ENCODE data around the gene ZDHHC3.
"Not testable (repeated sequence)": the region's sequence is repeated elsewhere in the genome, so short reads cannot be mapped to it uniquely, and the experiment has no call there.

Gene ZDHHC3

GRCh38 chr3:44963571-44964325 lies 12.2 kb downstream of the ZDHHC3 start:
- DNase-seq = no peak

GRCh38 chr3:44962621-44963393 lies 13.2 kb downstream of the ZDHHC3 start:
- DNase-seq = no peak

- no peak for DNase-seq
These were observed 14.1 kb downstream of the ZDHHC3 start for GRCh38 chr3:44961888-44962287.

- DNase-seq = no peak
These were observed 15.5 kb downstream of the ZDHHC3 start for GRCh38 chr3:44960387-44961026.

GRCh38 chr3:44958386-44958785 lies 17.6 kb downstream of the ZDHHC3 start:
- DNase-seq = no peak

- no peak for DNase-seq
These were observed 18.0 kb downstream of the ZDHHC3 start for GRCh38 chr3:44957986-44958385.

- DNase-seq = no peak
These were observed 20.1 kb downstream of the ZDHHC3 start for GRCh38 chr3:44955917-44956316.

- DNase-seq = no peak
These were observed 21.0 kb downstream of the ZDHHC3 start for GRCh38 chr3:44954962-44955361.

GRCh38 chr3:44954304-44954703 lies 21.7 kb downstream of the ZDHHC3 start:
- no peak for DNase-seq

GRCh38 chr3:44952689-44953088 lies 23.3 kb downstream of the ZDHHC3 start:
- no peak for DNase-seq

GRCh38 chr3:44950275-44950734 lies 25.7 kb downstream of the ZDHHC3 start:
- DNase-seq = no peak

- not testable (repeated sequence) for DNase-seq
These were observed 26.2 kb downstream of the ZDHHC3 start for GRCh38 chr3:44949770-44950169.

GRCh38 chr3:44948239-44948638 lies 27.7 kb downstream of the ZDHHC3 start:
- DNase-seq = no peak

- no peak for DNase-seq
These were observed 33.6 kb downstream of the ZDHHC3 start for GRCh38 chr3:44942202-44942921.

- no peak for DNase-seq
These were observed 36.4 kb downstream of the ZDHHC3 start for GRCh38 chr3:44939581-44940036.

- no peak for DNase-seq
These were observed 42.7 kb downstream of the ZDHHC3 start for GRCh38 chr3:44932986-44933944.

GRCh38 chr3:44932271-44932670 lies 43.7 kb downstream of the ZDHHC3 start:
- no peak for DNase-seq

GRCh38 chr3:44931791-44932190 lies 44.2 kb downstream of the ZDHHC3 start:
- no peak for DNase-seq

- DNase-seq = no peak
These were observed 45.1 kb downstream of the ZDHHC3 start for GRCh38 chr3:44930911-44931310.

- DNase-seq = no peak
These were observed 46.2 kb downstream of the ZDHHC3 start for GRCh38 chr3:44929782-44930181.

GRCh38 chr3:44927371-44927770 lies 48.6 kb downstream of the ZDHHC3 start:
- DNase-seq = no peak

GRCh38 chr3:44926921-44927320 lies 49.1 kb downstream of the ZDHHC3 start:
- no peak for DNase-seq
